GOT3 (cell line): ENCODE measurements around the gene ABCC2.
"Not testable (repeated sequence)": the region's sequence is repeated elsewhere in the genome, so short reads cannot be mapped to it uniquely, and the experiment has no call there.

Experiments
- DNase-seq: peaks from one replicate; lab custom pipeline; 2025; ENCODE audit warnings: mixed read lengths; lab: John Stamatoyannopoulos, UW

Gene ABCC2

GRCh38 chr10:99853655-99854054 is 71.2 kb downstream of the ABCC2 start:
- DNase-seq: no peak

GRCh38 chr10:99854860-99855259 is 72.4 kb downstream of the ABCC2 start:
- no peak for DNase-seq

GRCh38 chr10:99855479-99856071 is 73.1 kb downstream of the ABCC2 start:
- DNase-seq: no peak

- no peak for DNase-seq
Observed at GRCh38 chr10:99858849-99859248, 76.4 kb downstream of the ABCC2 start.

- DNase-seq: no peak
Observed at GRCh38 chr10:99859585-99859984, 77.1 kb downstream of the ABCC2 start.

GRCh38 chr10:99860466-99860865 is 78.0 kb downstream of the ABCC2 start:
- no peak for DNase-seq

- DNase-seq: not testable (repeated sequence)
Observed at GRCh38 chr10:99863535-99864240, 81.2 kb downstream of the ABCC2 start.

GRCh38 chr10:99867250-99867649 is 84.8 kb downstream of the ABCC2 start:
- not testable (repeated sequence) for DNase-seq

- DNase-seq: no peak
Observed at GRCh38 chr10:99869581-99870122, 87.2 kb downstream of the ABCC2 start.

GRCh38 chr10:99870123-99870730 is 87.8 kb downstream of the ABCC2 start:
- no peak for DNase-seq

GRCh38 chr10:99872367-99873162 is 90.1 kb downstream of the ABCC2 start:
- no peak for DNase-seq

GRCh38 chr10:99873846-99874245 is 91.4 kb downstream of the ABCC2 start:
- no peak for DNase-seq

- no peak for DNase-seq
Observed at GRCh38 chr10:99874341-99875085, 92.1 kb downstream of the ABCC2 start.

- no peak for DNase-seq
Observed at GRCh38 chr10:99875473-99875872, 93.0 kb downstream of the ABCC2 start.

GRCh38 chr10:99880080-99880835 is 97.8 kb downstream of the ABCC2 start:
- DNase-seq: no peak

GRCh38 chr10:99881371-99881770 is 98.9 kb downstream of the ABCC2 start:
- DNase-seq: no peak

- no peak for DNase-seq
Observed at GRCh38 chr10:99883523-99883922, 101.1 kb downstream of the ABCC2 start.

GRCh38 chr10:99888622-99889021 is 106.2 kb downstream of the ABCC2 start:
- no peak for DNase-seq

GRCh38 chr10:99894613-99895012 is 112.2 kb downstream of the ABCC2 start:
- no peak for DNase-seq

GRCh38 chr10:99895066-99895465 is 112.6 kb downstream of the ABCC2 start:
- not testable (repeated sequence) for DNase-seq

GRCh38 chr10:99895867-99896266 is 113.4 kb downstream of the ABCC2 start:
- DNase-seq: no peak
